ENCODE measurements around the gene XRCC1.
"Not testable (repeated sequence)": the region's sequence is repeated elsewhere in the genome, so short reads cannot be mapped to it uniquely, and the experiment has no call there.

XRCC1 gene

GRCh38 chr19:43574424-43575155 lies 737 bp downstream of the XRCC1 start:
- DNase-seq: peak; percentile 47

- DNase-seq: no peak
Measured at GRCh38 chr19:43572171-43572588, 3.1 kb downstream of the XRCC1 start.

GRCh38 chr19:43570174-43570791 lies 5.0 kb downstream of the XRCC1 start:
- no peak for DNase-seq

GRCh38 chr19:43569657-43570056 lies 5.7 kb downstream of the XRCC1 start:
- DNase-seq: no peak

GRCh38 chr19:43564800-43565199 lies 10.5 kb downstream of the XRCC1 start:
- no peak for DNase-seq

- no peak for DNase-seq
Measured at GRCh38 chr19:43563816-43564457, 11.4 kb downstream of the XRCC1 start.

- DNase-seq: peak; percentile 48
Measured at GRCh38 chr19:43562698-43563241, 12.6 kb downstream of the XRCC1 start.

- DNase-seq: no peak
Measured at GRCh38 chr19:43562226-43562697, 13.1 kb downstream of the XRCC1 start.

- DNase-seq: no peak
Measured at GRCh38 chr19:43561139-43561970, 14.0 kb downstream of the XRCC1 start.

- DNase-seq: no peak
Measured at GRCh38 chr19:43560687-43561086, 14.6 kb downstream of the XRCC1 start.

- DNase-seq: peak; percentile 83
Measured at GRCh38 chr19:43555185-43555770, 20.0 kb downstream of the XRCC1 start.

- DNase-seq: no peak
Measured at GRCh38 chr19:43554317-43554895, 20.9 kb downstream of the XRCC1 start.

- DNase-seq: no peak
Measured at GRCh38 chr19:43553656-43554055, 21.7 kb downstream of the XRCC1 start.

- no peak for DNase-seq
Measured at GRCh38 chr19:43552616-43553015, 22.7 kb downstream of the XRCC1 start.

- no peak for DNase-seq
Measured at GRCh38 chr19:43552198-43552450, 23.2 kb downstream of the XRCC1 start.

GRCh38 chr19:43551399-43552197 lies 23.7 kb downstream of the XRCC1 start:
- DNase-seq: no peak

GRCh38 chr19:43548706-43549105 lies 26.6 kb downstream of the XRCC1 start:
- DNase-seq: no peak

- DNase-seq: not testable (repeated sequence)
Measured at GRCh38 chr19:43547926-43548325, 27.4 kb downstream of the XRCC1 start.

GRCh38 chr19:43546581-43546980 lies 28.7 kb downstream of the XRCC1 start:
- DNase-seq: no peak

- DNase-seq: no peak
Measured at GRCh38 chr19:43545981-43546380, 29.3 kb downstream of the XRCC1 start.

GRCh38 chr19:43545276-43545675 lies 30.1 kb downstream of the XRCC1 start:
- DNase-seq: no peak
